Posterior vena cava (tissue), 2 donors: ENCODE measurements around the gene SEPTIN10. TPM values are rescaled to one million over a fixed set of nuclear protein-coding genes. Genes with fewer than 3 reads are reported as not detected.
"Not testable (repeated sequence)": the region's sequence is repeated elsewhere in the genome, so short reads cannot be mapped to it uniquely, and the experiment has no call there.

Source experiments
- DNase-seq: peaks from one replicate; pipeline ENCODE4 v3.0.0-alpha.2; 2020; ENCODE audit warnings: low spot score
- intact Hi-C, 2 donors: fragments of 100-400 bp; cut with DNase I; formaldehyde crosslinking; loops; one replicate each; pipeline versions ENCODE4 v1.14.1 to v1.14.2; 2022 to 2023
- long read RNA-seq, 2 donors: library from polyadenylated mRNA; unstranded; transcript quantifications; one replicate each; pipeline ENCODE4 v2.0.0, GENCODE V29; 2020 to 2021
- total RNA-seq, 2 donors: library from RNA; stranded (reverse); fragmentation: NEBNext Ultra II Directional; extraction: Animal tissue kit (Norgen Biotek cat#: 25700); gene quantifications; one replicate each; pipeline ENCODE4 v1.2.1, GENCODE V29; 2021
- donor health status: DM: yes; HTN: yes; CAD: no.
- donor health status: DM: yes; HTN: yes; CAD: no.

Gene SEPTIN10
- total RNA-seq = 100 to 1,000 TPM in 1 of 2 donors, 10 to 100 TPM in 1; 88.3 to 115 TPM
- long read RNA-seq, donor 1, transcript SEPT10-202 (11 exons, 3,071 nt) = major isoform, 29 of 45 reads
- long read RNA-seq, donor 1, partial matches to known transcripts = 6 of 45 reads
- long read RNA-seq, donor 1, other reads (novel, unspliced or antisense) = 7 of 45 reads
- long read RNA-seq, donor 2, transcript SEPT10-205 (10 exons, 1,605 nt) = minor isoform, 16 of 66 reads
- long read RNA-seq, donor 2, transcript SEPT10-202 (11 exons, 3,071 nt) = major isoform, 26 of 66 reads
- long read RNA-seq, donor 2, partial matches to known transcripts = 8 of 66 reads
- long read RNA-seq, donor 2, other reads (novel, unspliced or antisense) = 16 of 66 reads

DNA sequence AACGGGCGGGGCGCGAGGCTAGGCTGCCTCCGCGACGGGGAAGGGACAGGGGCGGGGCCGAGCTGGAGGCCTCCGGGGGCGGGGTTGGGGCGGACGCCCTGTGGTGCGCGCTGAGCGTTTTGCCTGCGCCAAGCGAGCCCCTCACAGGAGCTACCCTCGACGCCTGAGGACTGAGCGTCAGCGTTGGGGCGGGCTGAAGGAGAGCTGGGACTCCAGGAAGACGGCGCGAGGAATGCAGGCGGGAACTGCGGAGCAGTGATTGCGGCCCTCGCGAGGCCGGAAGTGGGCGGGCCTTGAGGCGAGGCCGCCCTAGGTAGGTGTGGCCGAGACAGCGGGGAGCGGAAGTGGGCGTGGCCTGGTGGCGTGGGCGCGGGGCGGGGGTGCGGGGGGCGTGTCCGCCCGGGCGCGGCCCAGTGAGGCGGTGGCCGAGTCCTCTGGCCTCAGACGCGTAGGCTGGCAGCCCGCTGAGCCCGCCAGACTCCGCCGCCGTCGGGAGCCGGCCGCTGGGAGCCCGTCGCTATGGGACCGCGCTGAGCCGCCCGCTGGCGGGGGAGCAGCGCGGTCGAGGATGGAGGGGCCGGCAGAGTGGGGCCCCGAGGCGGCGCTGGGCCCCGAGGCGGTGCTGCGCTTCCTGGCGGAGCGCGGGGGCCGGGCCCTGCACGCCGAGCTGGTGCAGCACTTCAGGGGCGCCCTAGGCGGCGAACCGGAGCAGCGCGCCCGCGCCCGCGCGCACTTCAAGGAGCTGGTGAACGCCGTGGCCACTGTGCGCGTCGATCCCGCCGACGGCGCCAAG lies at the start of gene SEPTIN10, which contains the start of gene SOWAHC:
Gene SEPTIN10, minus strand, starts transcription at position 45 of the 793 bp plus-strand sequence. CDS start 139 bp downstream, outside the sequence.
Gene SOWAHC, plus strand, starts transcription at position 443 of the 793 bp plus-strand sequence. Its CDS starts 126 bp downstream, at position 569.
- intact Hi-C loops = loop anchor here in 1 of 2 donors (10.0 kb wide), 1 partner anchor 69 kb away; no protein-coding TSS in a partner anchor
- DNase-seq = peak; percentile 99

- no peak for DNase-seq
- intact Hi-C loops = no loop called here
Observed at GRCh38 chr2:109662889-109663288, 49.1 kb upstream of the SEPTIN10 start.

DNA sequence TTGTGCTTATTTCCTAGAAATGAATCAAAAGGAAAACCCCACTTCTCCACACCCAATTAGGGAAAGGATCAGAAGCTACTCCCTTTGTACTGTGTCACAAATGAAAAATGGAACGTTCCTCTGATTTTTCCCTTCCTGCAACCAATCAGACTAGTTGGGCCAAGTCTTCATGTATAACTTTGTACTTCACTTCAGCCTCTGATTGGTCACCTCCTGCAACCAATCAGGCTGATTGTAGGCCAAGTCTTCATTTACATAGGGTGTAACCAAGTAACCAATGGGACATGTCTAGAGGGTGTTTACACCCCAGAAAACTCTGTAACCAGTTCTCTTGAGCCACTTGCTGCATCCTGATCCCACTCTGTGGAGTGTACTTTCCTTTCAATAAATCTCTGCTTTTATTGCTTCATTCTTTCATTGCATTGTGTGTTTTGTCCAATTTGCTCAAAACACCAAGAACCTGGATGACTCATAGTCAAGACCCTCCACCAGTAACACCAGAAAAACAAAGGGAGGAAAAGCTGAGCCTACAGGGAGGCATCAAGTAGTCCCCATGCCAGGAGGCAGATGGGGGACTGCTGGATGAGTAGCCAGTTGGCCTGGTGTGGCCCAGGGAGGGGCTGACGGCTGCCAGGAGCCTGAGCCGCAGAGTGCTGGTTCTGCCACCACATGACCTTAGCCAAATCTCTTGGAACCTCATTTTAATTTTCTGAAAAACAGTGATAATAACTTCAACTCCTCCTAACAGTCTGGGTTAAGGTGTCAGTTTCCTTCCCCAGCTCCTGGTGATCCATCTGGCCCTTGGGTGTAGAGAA lies 46.5 kb upstream of the SEPTIN10 start:
- intact Hi-C loops = no loop called here
- no peak for DNase-seq

GRCh38 chr2:109659396-109660045 lies 45.8 kb upstream of the SEPTIN10 start:
- intact Hi-C loops = no loop called here
- no peak for DNase-seq

DNA sequence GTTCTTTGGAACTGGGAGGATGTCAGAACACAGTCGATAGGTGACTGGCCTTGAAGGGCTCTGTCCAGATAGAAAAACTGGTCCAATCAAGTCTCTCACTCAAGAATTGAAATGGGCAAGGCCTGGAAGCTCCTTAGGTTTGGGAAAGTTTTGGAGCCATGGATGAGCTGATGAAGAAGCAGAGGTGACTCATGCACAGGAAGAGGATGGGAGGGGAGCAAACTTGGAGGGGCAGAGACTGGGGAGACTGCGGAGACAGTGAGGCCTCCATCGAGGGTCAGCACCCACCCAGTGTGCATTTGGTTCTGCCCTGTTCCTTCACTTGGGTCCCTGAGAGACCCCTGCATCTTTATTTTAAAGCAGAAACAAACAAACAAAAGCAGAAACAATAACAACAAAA lies 41.5 kb upstream of the SEPTIN10 start:
- intact Hi-C loops = no loop called here
- DNase-seq = no peak

- intact Hi-C loops = no loop called here
- no peak for DNase-seq
Observed at GRCh38 chr2:109654326-109655050, 40.7 kb upstream of the SEPTIN10 start.

DNA sequence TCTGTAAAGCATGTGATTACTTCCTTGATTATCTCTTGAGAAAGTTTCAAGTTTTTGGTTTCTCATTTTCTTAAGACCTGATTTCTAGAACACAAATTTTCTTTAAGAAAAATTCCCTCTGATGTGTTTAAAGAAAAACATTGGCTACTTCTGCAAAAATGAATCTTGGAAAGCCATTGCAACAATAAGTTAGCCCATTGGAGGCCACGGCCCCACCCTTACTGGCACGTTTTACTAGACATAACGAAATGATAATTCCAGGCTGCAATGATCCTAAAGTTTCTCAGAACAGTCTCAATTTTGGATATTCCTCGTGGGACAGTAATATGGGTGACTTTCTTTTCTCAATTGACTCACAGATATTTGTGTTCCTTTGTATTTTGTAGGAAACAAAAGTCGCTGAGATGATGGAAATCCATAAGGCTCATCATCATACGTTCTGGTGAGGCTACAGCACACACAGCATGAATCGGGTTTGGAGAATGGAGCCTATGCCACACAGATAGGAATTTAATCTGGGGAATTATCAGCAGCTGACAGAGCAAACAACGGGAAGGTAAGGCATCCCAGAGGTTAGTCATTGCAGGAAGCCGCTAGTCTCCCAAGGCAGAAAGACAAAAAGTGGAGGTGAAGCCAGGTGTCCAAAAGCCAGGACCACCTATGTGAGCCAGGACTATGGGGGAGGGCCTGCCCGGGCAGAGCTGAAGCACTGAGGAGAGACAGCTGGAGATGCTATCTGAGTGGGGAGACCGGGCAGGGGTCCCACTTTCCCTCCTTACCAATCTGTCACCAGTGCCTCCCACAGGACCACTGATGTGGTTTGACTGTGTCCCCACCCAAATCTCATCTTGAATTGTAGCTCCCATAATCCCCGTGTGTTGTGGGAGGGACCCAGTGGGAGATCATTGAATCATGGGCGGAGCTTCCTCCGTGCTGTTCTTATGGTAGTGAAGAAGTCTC lies 36.2 kb upstream of the SEPTIN10 start:
- intact Hi-C loops = no loop called here
- DNase-seq = no peak

DNA sequence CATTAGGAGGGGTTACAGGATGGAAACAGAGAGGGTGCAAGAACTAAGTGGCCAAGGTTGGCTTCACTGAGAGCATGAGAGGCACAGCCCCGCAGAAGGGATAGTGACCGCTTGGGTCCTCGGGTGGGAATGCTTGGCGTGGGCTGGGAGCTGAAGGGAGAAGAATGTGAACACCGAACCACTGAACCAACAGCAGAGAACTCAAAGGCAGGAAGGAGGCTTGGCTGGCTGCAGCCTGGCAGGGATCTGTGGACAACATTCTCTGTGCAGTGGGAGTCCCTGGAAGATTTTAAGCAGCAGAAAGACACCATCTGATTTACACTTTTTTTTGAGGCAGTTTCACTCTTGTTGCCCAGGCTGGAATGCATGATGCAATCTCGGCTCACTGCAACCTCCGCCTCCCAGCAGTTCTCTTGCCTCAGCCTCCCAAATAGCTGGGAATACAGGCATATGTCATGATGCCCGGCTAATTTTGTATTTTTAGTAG lies 34.3 kb upstream of the SEPTIN10 start:
- intact Hi-C loops = no loop called here
- no peak for DNase-seq

GRCh38 chr2:109647636-109648035 lies 33.9 kb upstream of the SEPTIN10 start:
- DNase-seq = no peak
- intact Hi-C loops = no loop called here

DNA sequence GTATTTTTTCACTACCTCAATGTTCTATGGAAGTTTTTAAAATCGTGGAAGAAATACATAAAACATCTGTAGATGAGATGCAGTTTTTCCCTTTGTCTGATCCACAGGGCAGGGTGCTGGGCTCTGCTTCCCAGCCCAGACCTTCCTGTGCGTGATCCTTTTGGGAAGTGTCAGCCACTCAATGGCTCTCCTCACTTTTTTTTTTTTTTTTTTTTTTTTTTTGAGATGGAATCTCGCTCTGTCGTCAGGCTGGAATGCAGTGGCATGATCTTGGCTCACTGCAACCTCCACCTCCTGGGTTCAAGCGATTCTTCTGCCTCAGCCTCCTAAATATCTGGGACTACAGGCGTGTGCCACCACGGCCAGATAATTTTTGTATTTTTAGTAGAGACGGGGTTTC lies 33.2 kb upstream of the SEPTIN10 start:
- intact Hi-C loops = no loop called here
- no peak for DNase-seq

- DNase-seq = no peak
- intact Hi-C loops = no loop called here
Observed at GRCh38 chr2:109645412-109646184, 31.8 kb upstream of the SEPTIN10 start.

- intact Hi-C loops = no loop called here
- DNase-seq = no peak
Observed at GRCh38 chr2:109644571-109645275, 31.0 kb upstream of the SEPTIN10 start.

DNA sequence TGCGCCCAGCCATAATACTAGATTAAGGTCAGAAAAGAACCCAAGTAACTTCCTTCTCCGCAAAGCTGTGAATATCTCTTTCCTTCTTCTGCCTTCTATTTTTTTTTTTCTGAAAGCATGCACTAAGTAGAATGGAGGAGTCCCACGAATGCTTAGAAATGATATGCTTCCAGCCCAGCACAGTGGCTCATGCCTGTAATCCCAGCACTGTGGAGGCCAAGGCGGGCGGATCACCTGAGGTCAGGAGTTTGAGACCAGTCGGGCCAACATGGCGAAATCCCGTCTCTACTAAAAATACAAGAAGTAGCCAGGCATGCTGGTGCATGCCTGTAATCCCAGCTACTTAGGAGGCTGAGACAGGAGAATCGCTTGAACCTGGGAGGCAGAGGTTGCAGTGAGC lies 26.2 kb upstream of the SEPTIN10 start:
- intact Hi-C loops, DNase-seq: not testable (repeated sequence)

DNA sequence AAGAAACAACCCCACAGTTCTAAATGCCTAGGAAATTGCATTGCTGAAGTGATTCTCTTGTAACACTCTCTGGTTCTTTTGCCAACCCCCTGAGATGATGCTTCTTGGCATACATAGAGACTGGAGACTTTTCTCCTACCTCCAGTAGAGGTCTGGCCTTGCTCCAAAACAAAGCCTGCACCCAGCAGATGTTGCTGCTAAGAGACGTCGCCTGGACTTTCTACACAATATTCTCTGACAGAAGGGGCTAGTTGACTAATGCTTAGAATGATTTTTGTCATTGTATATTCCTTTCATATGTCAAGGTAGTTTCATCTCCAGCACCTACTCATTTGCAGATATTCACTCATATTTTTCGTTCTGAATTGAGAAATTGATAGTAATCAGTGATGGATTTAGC lies 25.0 kb upstream of the SEPTIN10 start:
- intact Hi-C loops = no loop called here
- DNase-seq = no peak

DNA sequence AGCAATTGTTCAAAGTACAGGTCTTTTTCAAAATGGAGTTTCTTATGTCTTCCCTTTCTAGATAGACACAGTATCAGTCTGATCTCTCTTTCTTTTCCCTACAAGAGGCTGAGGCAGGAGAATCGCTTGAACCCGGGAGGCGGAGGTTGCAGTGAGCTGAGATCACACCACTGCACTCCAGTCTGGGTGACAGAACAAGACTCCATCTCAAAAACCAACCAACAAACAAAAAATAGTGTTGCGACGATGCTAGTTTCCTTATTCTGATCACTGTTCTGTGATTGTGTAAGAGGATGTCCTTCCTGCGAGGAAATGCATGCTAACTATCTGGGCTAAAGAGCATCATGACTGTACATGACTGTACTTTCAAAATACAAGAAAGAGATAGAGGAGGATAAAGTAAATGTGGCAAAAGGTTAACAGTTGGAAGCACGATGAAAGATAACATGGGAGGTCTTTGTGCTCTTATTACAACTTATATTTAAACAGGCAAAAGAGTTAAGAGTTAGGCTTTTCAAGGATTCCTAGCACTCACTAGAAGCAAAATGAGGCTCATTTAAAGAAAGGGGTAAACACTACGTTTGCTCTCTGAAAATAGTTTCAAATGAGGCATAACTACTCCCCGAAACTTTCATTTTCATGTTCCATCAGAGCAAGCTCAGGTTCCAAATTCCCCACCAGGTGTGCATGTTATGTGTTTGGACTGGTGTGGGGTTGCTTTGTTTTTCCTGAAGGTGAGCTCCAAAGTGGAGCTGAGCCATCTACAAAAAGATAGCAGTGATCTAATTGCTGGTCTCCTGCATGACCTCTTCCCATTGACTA lies 24.2 kb upstream of the SEPTIN10 start:
- intact Hi-C loops = no loop called here
- no peak for DNase-seq
